Activated naive CD8-positive, alpha-beta T cell (primary cell): ENCODE data around the gene SNX10.

Source experiments
- H3K27ac Mint-ChIP-seq: one replicate; pipeline ENCODE4 v1.8.0; 2021; ENCODE audit warnings: mixed read lengths
- H3K27me3 Mint-ChIP-seq: one replicate; pipeline ENCODE4 v1.8.0; 2021; ENCODE audit warnings: mixed read lengths
- H3K36me3 Mint-ChIP-seq: one replicate; pipeline ENCODE4 v1.8.0; 2021; ENCODE audit warnings: mixed read lengths
- H3K4me1 Mint-ChIP-seq: one replicate; pipeline ENCODE4 v1.8.0; 2021; ENCODE audit warnings: low read depth, mixed read lengths
- H3K4me3 Mint-ChIP-seq: one replicate; pipeline ENCODE4 v1.8.0; 2021; ENCODE audit warnings: mild to moderate bottlenecking, mixed read lengths
- H3K9me3 Mint-ChIP-seq: one replicate; pipeline ENCODE4 v1.8.0; 2021; ENCODE audit warnings: low read depth, mixed read lengths

The SNX10 gene

GRCh38 chr7:26340476-26341018 is 48.9 kb downstream of the SNX10 start:
- H3K4me3 Mint-ChIP-seq, result no peak overlapping the region
- no peaks in the 10 kb centered on the region for H3K27me3 Mint-ChIP-seq
- H3K36me3 Mint-ChIP-seq, result peaks cover 2% of the 10 kb centered on the region
- H3K9me3 Mint-ChIP-seq, result no peaks in the 10 kb centered on the region
- H3K27ac Mint-ChIP-seq, result no peak overlapping the region
- peaks cover 6% of the 10 kb centered on the region for H3K4me1 Mint-ChIP-seq

- Mint-ChIP-seq H3K36me3 (peaks cover 10% of the 10 kb centered on the region), H3K4me3 (no peak overlapping the region), H3K27me3 (no peaks in the 10 kb centered on the region), H3K27ac (no peak overlapping the region), H3K9me3 (no peaks in the 10 kb centered on the region), H3K4me1 (peaks cover 2% of the 10 kb centered on the region)
Observed at GRCh38 chr7:26343320-26343832, 51.7 kb downstream of the SNX10 start.

GRCh38 chr7:26343837-26344236 is 52.2 kb downstream of the SNX10 start:
- Mint-ChIP-seq H3K27me3 (no peaks in the 10 kb centered on the region), H3K27ac (no peak overlapping the region), H3K4me3 (no peak overlapping the region), H3K4me1 (peaks cover 2% of the 10 kb centered on the region), H3K9me3 (no peaks in the 10 kb centered on the region), H3K36me3 (peaks cover 10% of the 10 kb centered on the region)

- H3K4me1 Mint-ChIP-seq, result peaks cover 2% of the 10 kb centered on the region
- no peaks in the 10 kb centered on the region for H3K9me3 Mint-ChIP-seq
- H3K4me3 Mint-ChIP-seq, result no peak overlapping the region
- no peak overlapping the region for H3K27ac Mint-ChIP-seq
- H3K27me3 Mint-ChIP-seq, result no peaks in the 10 kb centered on the region
- peaks cover 10% of the 10 kb centered on the region for H3K36me3 Mint-ChIP-seq
Observed at GRCh38 chr7:26345202-26345601, 53.5 kb downstream of the SNX10 start.

- H3K4me1 Mint-ChIP-seq, result no peaks in the 10 kb centered on the region
- no peak overlapping the region for H3K27ac Mint-ChIP-seq
- no peaks in the 10 kb centered on the region for H3K27me3 Mint-ChIP-seq
- H3K36me3 Mint-ChIP-seq, result peaks cover 10% of the 10 kb centered on the region
- no peaks in the 10 kb centered on the region for H3K9me3 Mint-ChIP-seq
- no peak overlapping the region for H3K4me3 Mint-ChIP-seq
Observed at GRCh38 chr7:26345837-26346236, 54.2 kb downstream of the SNX10 start.

GRCh38 chr7:26346611-26347203 is 55.0 kb downstream of the SNX10 start:
- Mint-ChIP-seq H3K36me3 (peaks cover 15% of the 10 kb centered on the region), H3K4me3 (no peak overlapping the region), H3K27ac (no peak overlapping the region), H3K9me3 (no peaks in the 10 kb centered on the region), H3K4me1 (no peaks in the 10 kb centered on the region), H3K27me3 (no peaks in the 10 kb centered on the region)

- no peaks in the 10 kb centered on the region for H3K9me3 Mint-ChIP-seq
- H3K4me3 Mint-ChIP-seq, result no peak overlapping the region
- no peaks in the 10 kb centered on the region for H3K4me1 Mint-ChIP-seq
- H3K27me3 Mint-ChIP-seq, result no peaks in the 10 kb centered on the region
- H3K36me3 Mint-ChIP-seq, result peaks cover 15% of the 10 kb centered on the region
- no peak overlapping the region for H3K27ac Mint-ChIP-seq
Observed at GRCh38 chr7:26348234-26348851, 56.7 kb downstream of the SNX10 start.

GRCh38 chr7:26349005-26349915 is 57.6 kb downstream of the SNX10 start:
- Mint-ChIP-seq H3K36me3 (peaks cover 15% of the 10 kb centered on the region), H3K27ac (no peak overlapping the region), H3K27me3 (no peaks in the 10 kb centered on the region), H3K4me3 (no peak overlapping the region), H3K4me1 (no peaks in the 10 kb centered on the region), H3K9me3 (no peaks in the 10 kb centered on the region)

GRCh38 chr7:26351171-26351570 is 59.5 kb downstream of the SNX10 start:
- H3K27ac Mint-ChIP-seq, result no peak overlapping the region
- peaks cover 15% of the 10 kb centered on the region for H3K36me3 Mint-ChIP-seq
- no peaks in the 10 kb centered on the region for H3K9me3 Mint-ChIP-seq
- H3K4me3 Mint-ChIP-seq, result no peak overlapping the region
- H3K27me3 Mint-ChIP-seq, result no peaks in the 10 kb centered on the region
- no peaks in the 10 kb centered on the region for H3K4me1 Mint-ChIP-seq

GRCh38 chr7:26356229-26356628 is 64.6 kb downstream of the SNX10 start:
- H3K27me3 Mint-ChIP-seq, result no peaks in the 10 kb centered on the region
- H3K4me3 Mint-ChIP-seq, result no peak overlapping the region
- no peaks in the 10 kb centered on the region for H3K4me1 Mint-ChIP-seq
- no peaks in the 10 kb centered on the region for H3K9me3 Mint-ChIP-seq
- H3K27ac Mint-ChIP-seq, result no peak overlapping the region
- peaks cover 2% of the 10 kb centered on the region for H3K36me3 Mint-ChIP-seq

- H3K27ac Mint-ChIP-seq, result no peak overlapping the region
- no peaks in the 10 kb centered on the region for H3K36me3 Mint-ChIP-seq
- H3K9me3 Mint-ChIP-seq, result no peaks in the 10 kb centered on the region
- H3K4me3 Mint-ChIP-seq, result no peak overlapping the region
- H3K4me1 Mint-ChIP-seq, result no peaks in the 10 kb centered on the region
- H3K27me3 Mint-ChIP-seq, result no peaks in the 10 kb centered on the region
Observed at GRCh38 chr7:26356929-26357798, 65.5 kb downstream of the SNX10 start.

- H3K27me3 Mint-ChIP-seq, result no peaks in the 10 kb centered on the region
Observed at GRCh38 chr7:26357799-26358151, 66.1 kb downstream of the SNX10 start.

GRCh38 chr7:26360650-26361049 is 69.0 kb downstream of the SNX10 start:
- Mint-ChIP-seq H3K36me3 (peaks cover 2% of the 10 kb centered on the region), H3K4me3 (no peak overlapping the region), H3K27ac (no peak overlapping the region), H3K27me3 (no peaks in the 10 kb centered on the region), H3K4me1 (peaks cover 3% of the 10 kb centered on the region), H3K9me3 (no peaks in the 10 kb centered on the region)

More at GRCh38 chr7:26357799-26358151, 66.1 kb downstream of the SNX10 start:
- Mint-ChIP-seq H3K9me3 (no peaks in the 10 kb centered on the region), H3K4me1 (no peaks in the 10 kb centered on the region), H3K36me3 (no peaks in the 10 kb centered on the region), H3K4me3 (no peak overlapping the region), H3K27ac (no peak overlapping the region)

- Mint-ChIP-seq H3K27ac (no peak overlapping the region), H3K4me3 (no peak overlapping the region), H3K4me1 (peaks cover 3% of the 10 kb centered on the region), H3K27me3 (no peaks in the 10 kb centered on the region), H3K36me3 (peaks cover 2% of the 10 kb centered on the region), H3K9me3 (no peaks in the 10 kb centered on the region)
Observed at GRCh38 chr7:26361637-26362036, 70.0 kb downstream of the SNX10 start.
